ENCODE measurements around the gene IP6K1. TPM values are rescaled to one million over a fixed set of nuclear protein-coding genes. Genes with fewer than 3 reads are reported as not detected.

Gene IP6K1
- total RNA-seq, 3 donors from 2014 or later = 24.8 to 45.9 (median 45.8) TPM

GRCh38 chr3:49727154-49727923, 59.0 kb downstream of the IP6K1 start:
- intact Hi-C loops (cut with DNase I; ENCODE audit: low total_unique reads) = loop anchor here (5.0 kb wide), 1 partner anchor 1110 kb away; no protein-coding TSS in a partner anchor
- no peaks in the 10 kb centered on the region for H3K36me3 ChIP-seq

GRCh38 chr3:49725906-49726681, 60.2 kb downstream of the IP6K1 start:
- no peak overlapping the region for H3K4me3 ChIP-seq
- no peak for DNase-seq (ENCODE audit: low spot score in 2 of 2)
- no peak for TF ChIP-seq CTCF (IDR thresholded peaks at IDR 0.05)
- no peak for TF ChIP-seq POLR2AphosphoS5 (IDR thresholded peaks at IDR 0.05)
- no peak for TF ChIP-seq POLR2A (IDR thresholded peaks at IDR 0.05)
- intact Hi-C loops (cut with DNase I; ENCODE audit: low total_unique reads) = loop anchor here (5.0 kb wide), 1 partner anchor 1109 kb away; no protein-coding TSS in a partner anchor
- H3K36me3 ChIP-seq = no peaks in the 10 kb centered on the region
- peak overlapping the region in 1 of 2 donors; percentile 30 for H3K27ac ChIP-seq
- H3K4me1 ChIP-seq = peaks cover 9 to 10% of the 10 kb centered on the region in 2 donors
- H3K9me3 ChIP-seq = no peaks in the 10 kb centered on the region
- H3K27me3 ChIP-seq = no peaks in the 10 kb centered on the region

More at GRCh38 chr3:49727154-49727923, 59.0 kb downstream of the IP6K1 start:
- DNase-seq (ENCODE audit: low spot score in 2 of 2) = no peak
- no peak overlapping the region for H3K4me3 ChIP-seq
- H3K27ac ChIP-seq = no peak overlapping the region
- H3K4me1 ChIP-seq = peaks cover 9% of the 10 kb centered on the region in 2 donors
- TF ChIP-seq POLR2AphosphoS5 (IDR thresholded peaks at IDR 0.05) (no peak), POLR2A (IDR thresholded peaks at IDR 0.05) (no peak), CTCF (IDR thresholded peaks at IDR 0.05) (no peak)
- no peaks in the 10 kb centered on the region for H3K9me3 ChIP-seq
- no peaks in the 10 kb centered on the region for H3K27me3 ChIP-seq

- H3K9me3 ChIP-seq = no peaks in the 10 kb centered on the region
- no peak for TF ChIP-seq POLR2A (IDR thresholded peaks at IDR 0.05)
- TF ChIP-seq CTCF (IDR thresholded peaks at IDR 0.05) = no peak
- no peak for TF ChIP-seq POLR2AphosphoS5 (IDR thresholded peaks at IDR 0.05)
- intact Hi-C loops (cut with DNase I; ENCODE audit: low total_unique reads) = no loop called here
- no peak for DNase-seq (ENCODE audit: low spot score in 2 of 2)
- peaks cover 9 to 10% of the 10 kb centered on the region in 2 donors for H3K4me1 ChIP-seq
- peak overlapping the region; percentile 91 to 100 (median 96) for H3K4me3 ChIP-seq
- no peaks in the 10 kb centered on the region for H3K27me3 ChIP-seq
- H3K36me3 ChIP-seq = no peaks in the 10 kb centered on the region
- H3K27ac ChIP-seq = peak overlapping the region; percentile 96 to 99
These were observed 61.8 kb downstream of the IP6K1 start for GRCh38 chr3:49724586-49724985.

- peak; percentile 96 to 98 for DNase-seq (ENCODE audit: low spot score in 2 of 2)
- H3K36me3 ChIP-seq = no peaks in the 10 kb centered on the region
- peak within 1 kb of the TSS; percentile 96 to 99 for H3K27ac ChIP-seq
- H3K27me3 ChIP-seq = no peaks in the 10 kb centered on the region
- H3K4me1 ChIP-seq = peaks cover 10% of the 10 kb centered on the region in 2 donors
- H3K4me3 ChIP-seq = peak within 1 kb of the TSS; percentile 91 to 100 (median 96)
- intact Hi-C loops (cut with DNase I; ENCODE audit: low total_unique reads) = no loop called here
- TF ChIP-seq POLR2A (IDR thresholded peaks at IDR 0.05) (peak; percentile 46), CTCF (IDR thresholded peaks at IDR 0.05) (no peak), POLR2AphosphoS5 (IDR thresholded peaks at IDR 0.05) (peak; percentile 72 to 79 (median 78))
- H3K9me3 ChIP-seq = no peaks in the 10 kb centered on the region
These were observed 62.5 kb downstream of the IP6K1 start, which contains the start of gene GMPPB for GRCh38 chr3:49723628-49724551. Gene GMPPB, minus strand, starts transcription at chr3:49723951. Its CDS starts 225 bp downstream, at chr3:49723726.

All from breast epithelium (tissue), 4 donors.